Ishikawa (cell line): ENCODE data around the gene ADSL.

ENCODE experiments used
- CEBPB ChIP-seq: IDR thresholded peaks from 2 replicates; pipeline ENCODE4 v1.6.1; 2012
- CREB1 ChIP-seq: IDR thresholded peaks from 2 replicates; pipeline ENCODE4 v1.6.1; 2012; ENCODE audit warnings: low read depth
- EGR1 ChIP-seq: IDR thresholded peaks from 2 replicates; pipeline ENCODE4 v1.6.1; 2012
- EP300 ChIP-seq: IDR thresholded peaks from 2 replicates; pipeline ENCODE4 v1.6.1; 2012; ENCODE audit warnings: borderline replicate concordance
- FOXM1 ChIP-seq: IDR thresholded peaks from 2 replicates; pipeline ENCODE4 v1.6.1; 2012; ENCODE audit warnings: low read depth, borderline replicate concordance
- NFIC ChIP-seq: IDR thresholded peaks from 2 replicates; pipeline ENCODE4 v1.6.1; 2012
- RAD21 ChIP-seq: IDR thresholded peaks from 2 replicates; pipeline ENCODE4 v1.6.1; 2012; ENCODE audit warnings: low read depth
- REST ChIP-seq: IDR thresholded peaks from 2 replicates; pipeline ENCODE4 v1.6.1; 2012; ENCODE audit warnings: low read depth, mild to moderate bottlenecking
- TAF1 ChIP-seq: IDR thresholded peaks from 2 replicates; pipeline ENCODE4 v1.6.1; 2012; ENCODE audit warnings: low read depth, mild to moderate bottlenecking
- TCF12 ChIP-seq: IDR thresholded peaks from 2 replicates; pipeline ENCODE4 v1.6.1; 2012; ENCODE audit warnings: low read depth
- TEAD4 ChIP-seq: IDR thresholded peaks from 2 replicates; pipeline ENCODE4 v1.6.1; 2012
- USF1 ChIP-seq: IDR thresholded peaks from 2 replicates; pipeline ENCODE4 v1.6.1; 2012
- TF ChIP-seq, protein P1 (sequence below): IDR thresholded peaks from 2 replicates; pipeline ENCODE4 v1.6.1; 2012

The ADSL gene

GRCh38 chr22:40432157-40432556 is 85.9 kb downstream of the ADSL start:
- TF ChIP-seq, protein P1, sequence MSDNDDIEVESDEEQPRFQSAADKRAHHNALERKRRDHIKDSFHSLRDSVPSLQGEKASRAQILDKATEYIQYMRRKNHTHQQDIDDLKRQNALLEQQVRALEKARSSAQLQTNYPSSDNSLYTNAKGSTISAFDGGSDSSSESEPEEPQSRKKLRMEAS = no peak
- no peak for TF ChIP-seq TAF1
- TF ChIP-seq TCF12 = no peak
- no peak for TF ChIP-seq EP300

- TF ChIP-seq EGR1 (no peak), RAD21 (no peak), EP300 (no peak), FOXM1 (no peak), REST (no peak), USF1 (no peak), CREB1 (no peak), TAF1 (no peak), TCF12 (no peak), TEAD4 (no peak)
- TF ChIP-seq, protein P1 = no peak
These were observed 86.3 kb downstream of the ADSL start for GRCh38 chr22:40432625-40433024.

DNA sequence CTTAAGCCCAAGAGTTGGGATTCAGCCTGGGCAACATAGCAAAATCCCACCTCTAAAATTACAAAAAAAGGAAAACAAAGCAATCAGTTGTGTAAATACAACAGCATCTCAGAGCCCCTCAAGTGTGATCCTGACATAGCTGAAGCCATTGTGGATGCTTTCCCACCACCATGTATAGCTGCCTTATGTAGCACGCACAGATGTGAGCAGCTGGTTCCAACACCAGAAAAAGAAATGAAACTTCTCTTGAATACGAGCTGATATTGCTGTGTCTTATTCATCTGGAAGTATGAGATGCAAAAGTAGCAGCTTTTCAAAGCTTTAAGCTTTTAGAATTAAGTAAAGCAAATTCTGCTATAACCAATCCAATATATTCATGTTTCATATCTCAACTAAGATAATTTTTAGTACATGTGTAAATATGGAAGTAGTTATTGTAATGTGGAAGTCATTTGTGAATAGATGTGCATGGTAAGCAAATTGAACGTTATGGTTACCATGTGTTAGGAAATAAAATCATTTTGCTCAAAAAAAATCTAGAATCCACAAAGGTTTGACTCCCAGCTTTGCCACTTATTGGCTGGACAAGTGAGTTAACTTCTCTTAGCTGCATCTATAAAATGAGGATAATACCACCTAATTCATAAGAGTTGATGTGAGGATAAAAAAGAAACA is 87.3 kb downstream of the ADSL start:
- TF ChIP-seq CEBPB (no peak), TCF12 (no peak), REST (no peak), TEAD4 (no peak), TAF1 (no peak), NFIC (no peak), EGR1 (no peak)

DNA sequence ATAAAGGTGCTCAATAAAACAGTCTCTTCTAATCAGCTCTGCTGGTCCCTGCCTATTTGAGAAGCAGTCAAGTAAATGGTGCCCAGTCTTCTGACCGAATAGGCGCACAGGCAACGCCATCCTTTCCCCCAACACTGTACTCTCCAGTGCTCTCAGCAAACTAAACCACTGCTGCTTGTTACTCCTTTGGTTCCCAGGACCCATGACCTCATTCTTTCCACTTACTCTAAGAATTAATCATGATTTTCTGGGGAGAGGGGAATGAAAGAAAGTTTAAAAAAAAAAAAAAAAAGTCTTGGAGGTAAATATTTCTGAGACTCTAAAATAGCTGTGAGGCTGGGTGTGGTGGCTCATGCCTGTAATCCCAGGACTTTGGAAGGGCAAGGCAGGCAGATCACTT is 87.8 kb downstream of the ADSL start:
- no peak for TF ChIP-seq NFIC
- no peak for TF ChIP-seq CEBPB
- TF ChIP-seq CREB1 = no peak
- no peak for TF ChIP-seq TCF12
- no peak for TF ChIP-seq FOXM1
- TF ChIP-seq USF1 = no peak
- TF ChIP-seq EP300 = no peak

DNA sequence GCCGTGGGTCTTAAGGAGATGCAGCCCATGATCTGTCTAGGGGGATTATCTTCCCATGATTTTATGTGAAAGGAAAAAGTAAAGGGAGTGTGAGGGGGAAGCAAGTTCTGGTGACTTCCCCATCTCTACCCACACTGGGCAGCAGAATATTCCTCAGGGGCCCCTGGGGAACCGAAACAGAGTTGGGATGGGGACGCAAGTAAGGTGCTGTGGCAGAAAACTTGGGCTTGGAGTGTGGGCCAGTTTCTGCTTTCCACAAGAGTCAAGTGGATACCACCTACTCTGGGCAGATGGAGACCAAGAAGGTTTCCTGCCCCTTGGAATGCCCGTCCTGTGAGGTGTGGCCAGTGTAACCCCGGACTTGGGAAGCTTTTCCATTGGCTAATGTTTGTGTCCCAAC is 88.4 kb downstream of the ADSL start:
- TF ChIP-seq TEAD4 (no peak), EGR1 (no peak), CEBPB (no peak), CREB1 (no peak)

- no peak for TF ChIP-seq TCF12
- no peak for TF ChIP-seq EGR1
- peak; percentile 64 for TF ChIP-seq RAD21
These were observed 90.5 kb downstream of the ADSL start for GRCh38 chr22:40436505-40437431.
